Gastrocnemius medialis (tissue), 4 donors: ENCODE data around the gene GNAI2. TPM values are rescaled to one million over a fixed set of nuclear protein-coding genes. Genes with fewer than 3 reads are reported as not detected.

Experiments used
- ATAC-seq, 2 donors: fragments of 150-250 bp; one replicate each; pipeline ENCODE4 v1.9.1; 2016
- DNase-seq, 2 donors: peaks; one replicate each; pipeline ENCODE4 v3.0.0-alpha.2; 2019
- H3K27ac ChIP-seq, 4 donors: fragments of 200-600 bp; sonication (generic); 1 replicate in 1 of 4; 2 replicates in 3 of 4; pipeline ENCODE4 v1.5.1; 2016 to 2018; ENCODE audit warnings: mild to moderate bottlenecking in 2 of 4, moderate library complexity in 1 of 4
- H3K27me3 ChIP-seq, 3 donors: fragments of 200-600 bp; sonication (generic) in 2 of 3; 1 replicate in 1 of 3; 2 replicates in 2 of 3; pipeline versions ENCODE4 v1.5.1 to v1.6.0; 2016 to 2019; ENCODE audit warnings: mild to moderate bottlenecking in 1 of 3, moderate library complexity in 1 of 3
- H3K36me3 ChIP-seq, 2 donors: fragments of 200-600 bp; sonication (generic) in 1 of 2; one replicate each; pipeline ENCODE4 v1.5.1; 2017 to 2018
- H3K4me1 ChIP-seq, 2 donors: fragments of 200-600 bp; sonication (generic) in 1 of 2; one replicate each; pipeline ENCODE4 v1.5.1; 2016 to 2017; ENCODE audit warnings: mild to moderate bottlenecking in 2 of 2
- H3K4me3 ChIP-seq, 4 donors: fragments of 200-600 bp; sonication (generic) in 3 of 4; 1 replicate in 1 of 4; 2 replicates in 3 of 4; pipeline ENCODE4 v1.5.1; 2016 to 2019; ENCODE audit warnings: mild to moderate bottlenecking in 2 of 4
- H3K9me3 ChIP-seq, 3 donors: fragments of 200-600 bp; sonication (generic) in 2 of 3; 1 replicate in 1 of 3; 2 replicates in 2 of 3; pipeline ENCODE4 v1.5.1; 2016 to 2019
- CTCF ChIP-seq, 5 experiments: fragments of 450-650 bp in 3 of 5; fragments of 200-600 bp in 2 of 5; sonication (generic) in 2 of 5; IDR thresholded peaks in 4 of 5; conservative IDR thresholded peaks in 1 of 5; 1 replicate in 4 of 5; 2 replicates in 1 of 5; pipeline ENCODE4 v1.5.1; 2016 to 2019; ENCODE audit warnings: antibody characterized with exemption in 5 of 5, mild to moderate bottlenecking in 3 of 5, moderate library complexity in 3 of 5
- POLR2A ChIP-seq, 2 donors: fragments of 450-650 bp; IDR thresholded peaks; one replicate each; pipeline ENCODE4 v1.6.1; 2017; ENCODE audit warnings: antibody characterized with exemption in 2 of 2, mild to moderate bottlenecking in 2 of 2, moderate library complexity in 2 of 2
- in situ Hi-C, 4 donors: fragments of 200-750 bp; cut with MboI; loops; one replicate each; pipeline versions ENCODE4 v1.15.0 to v1.8.0; 2017; ENCODE audit warnings: low sequenced_read_pairs in 4 of 4
- intact Hi-C: fragments of 100-400 bp; cut with DNase I; formaldehyde crosslinking; loops from one replicate; pipeline ENCODE4 v1.15.1; 2023; ENCODE audit warnings: low total_unique reads
- total RNA-seq, 4 donors: library from RNA; depleted of rRNA; stranded (reverse); fragments of >200 nt; gene quantifications; one replicate each; pipeline versions ENCODE4 v1.1.0 to v1.2.3, GENCODE V29; 2016

The GNAI2 gene
- total RNA-seq, 4 donors from 2014 or later, result 26.7 to 67.8 (median 39.8) TPM

- Histone ChIP-seq H3K9me3 (no peaks in the 10 kb centered on the region), H3K36me3 (peaks cover 0 to 5% of the 10 kb centered on the region in 2 donors), H3K4me3 (peak overlapping the region; percentile 49 to 71 (median 60)), H3K27ac (peak overlapping the region; percentile 85 to 91 (median 88)), H3K4me1 (peaks cover 29 to 48% of the 10 kb centered on the region in 2 donors), H3K27me3 (no peaks in the 10 kb centered on the region)
- TF ChIP-seq CTCF (IDR thresholded peaks at IDR 0.05 in 4 of 5, conservative IDR thresholded peaks at IDR 0.05 in 1 of 5) (no peak), POLR2A (IDR thresholded peaks at IDR 0.05) (no peak)
- ATAC-seq (no peak), DNase-seq (no peak)
- in situ Hi-C loops, result loop anchor here in 1 of 4 donors (25.0 kb wide), 1 partner anchor 362 kb away; the partner anchor contains the start of genes MON1A and RBM6
- intact Hi-C loops, result no loop called here
Measured at GRCh38 chr3:50299638-50299928, 63.6 kb downstream of the GNAI2 start.

GRCh38 chr3:50299929-50300680 is 64.1 kb downstream of the GNAI2 start:
- no peaks in the 10 kb centered on the region for H3K9me3 ChIP-seq
- TF ChIP-seq POLR2A (IDR thresholded peaks at IDR 0.05), result no peak
- TF ChIP-seq CTCF (IDR thresholded peaks at IDR 0.05 in 4 of 5, conservative IDR thresholded peaks at IDR 0.05 in 1 of 5), result no peak
- ATAC-seq, result peak; percentile 10 to 19
- H3K4me1 ChIP-seq, result peaks cover 29 to 48% of the 10 kb centered on the region in 2 donors
- peak overlapping the region; percentile 85 to 91 (median 88) for H3K27ac ChIP-seq
- H3K27me3 ChIP-seq, result no peaks in the 10 kb centered on the region
- intact Hi-C loops (loop anchor here (2.0 kb wide), 1 partner anchor 21 kb away; no protein-coding TSS in a partner anchor), in situ Hi-C loops (loop anchor here in 1 of 4 donors (25.0 kb wide), 1 partner anchor 363 kb away; the partner anchor contains the start of genes MON1A and RBM6)
- DNase-seq, result no peak
- peak overlapping the region; percentile 49 to 71 (median 60) for H3K4me3 ChIP-seq
- peaks cover 0 to 5% of the 10 kb centered on the region in 2 donors for H3K36me3 ChIP-seq

GRCh38 chr3:50300681-50301254 is 64.8 kb downstream of the GNAI2 start:
- Histone ChIP-seq H3K4me1 (peaks cover 29 to 48% of the 10 kb centered on the region in 2 donors), H3K27ac (peak overlapping the region; percentile 85 to 91 (median 88)), H3K9me3 (no peaks in the 10 kb centered on the region), H3K36me3 (peaks cover 0 to 5% of the 10 kb centered on the region in 2 donors), H3K27me3 (no peaks in the 10 kb centered on the region), H3K4me3 (peak overlapping the region in 3 of 4 donors; percentile 60 to 71 (median 61))
- DNase-seq, result no peak
- in situ Hi-C loops (no loop called here), intact Hi-C loops (loop anchor here (2.0 kb wide), 1 partner anchor 20 kb away; no protein-coding TSS in a partner anchor)
- TF ChIP-seq POLR2A (IDR thresholded peaks at IDR 0.05), result no peak
- TF ChIP-seq CTCF (IDR thresholded peaks at IDR 0.05 in 4 of 5, conservative IDR thresholded peaks at IDR 0.05 in 1 of 5), result peak in 1 of 5 experiments; percentile 15
- no peak for ATAC-seq

- no peak for DNase-seq
- TF ChIP-seq CTCF (IDR thresholded peaks at IDR 0.05 in 4 of 5, conservative IDR thresholded peaks at IDR 0.05 in 1 of 5), result no peak
- TF ChIP-seq POLR2A (IDR thresholded peaks at IDR 0.05), result no peak
- Histone ChIP-seq H3K4me1 (peaks cover 29 to 48% of the 10 kb centered on the region in 2 donors), H3K9me3 (no peaks in the 10 kb centered on the region), H3K27ac (peak overlapping the region; percentile 85 to 91 (median 88)), H3K27me3 (no peaks in the 10 kb centered on the region), H3K36me3 (no peaks in the 10 kb centered on the region), H3K4me3 (peak overlapping the region; percentile 45 to 52 (median 49))
- intact Hi-C loops (no loop called here), in situ Hi-C loops (no loop called here)
- no peak for ATAC-seq
Measured at GRCh38 chr3:50302095-50303012, 66.3 kb downstream of the GNAI2 start.
